ENCODE results near the gene KIRREL3.
"Not testable (repeated sequence)": the region's sequence is repeated elsewhere in the genome, so short reads cannot be mapped to it uniquely, and the experiment has no call there.

Gene KIRREL3

DNA sequence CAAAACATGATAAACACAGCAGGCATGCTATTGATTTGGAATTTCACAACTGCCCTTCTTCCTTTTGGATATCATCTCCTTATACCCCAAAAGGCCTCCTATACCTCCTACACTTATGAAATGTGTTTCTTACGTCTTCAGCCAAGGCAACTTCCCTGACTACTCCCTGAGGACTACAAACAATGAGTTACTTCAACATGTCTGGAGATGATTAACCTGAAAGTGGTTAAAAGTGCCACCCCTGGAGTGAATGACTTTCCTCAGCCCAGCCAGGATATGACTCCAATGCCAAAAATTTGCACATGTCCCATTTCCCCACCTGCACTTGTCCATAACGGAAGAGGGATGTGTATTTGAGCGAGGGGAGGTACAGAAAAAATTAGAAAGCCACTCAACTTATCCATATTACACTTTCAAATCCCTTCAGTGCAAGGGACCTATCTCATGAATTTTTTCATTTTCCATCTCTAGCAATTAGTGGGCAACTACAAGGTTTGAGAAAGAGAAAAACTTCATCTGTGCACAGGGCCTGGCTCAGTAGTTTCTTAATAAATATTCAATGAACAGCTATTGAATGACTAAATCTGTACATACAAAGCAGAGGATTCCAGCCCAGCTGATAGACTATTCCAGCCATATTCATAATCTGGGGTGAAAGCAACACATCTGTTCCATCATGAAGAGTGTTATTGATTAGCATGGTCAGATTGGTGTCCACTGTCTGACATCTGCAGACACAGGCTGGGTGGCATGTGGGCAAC lies 36.8 kb downstream of the KIRREL3 start:
- DNase-seq (ENCODE audit: low read depth): no peak
- no peak overlapping the region for H3K4me3 ChIP-seq (ENCODE audit: low read depth, low read length)
- TF ChIP-seq CTCF (IDR thresholded peaks at IDR 0.05; ENCODE audit: low read depth, low read length, missing control alignments): no peak

- TF ChIP-seq CTCF (IDR thresholded peaks at IDR 0.05; ENCODE audit: low read depth, low read length, missing control alignments): no peak
- DNase-seq (ENCODE audit: low read depth): no peak
- H3K4me3 ChIP-seq (ENCODE audit: low read depth, low read length): no peak overlapping the region
Measured at GRCh38 chr11:126963115-126963514, 37.5 kb downstream of the KIRREL3 start.

GRCh38 chr11:126959700-126960099 lies 40.9 kb downstream of the KIRREL3 start:
- TF ChIP-seq CTCF (IDR thresholded peaks at IDR 0.05; ENCODE audit: low read depth, low read length, missing control alignments): no peak
- no peak overlapping the region for H3K4me3 ChIP-seq (ENCODE audit: low read depth, low read length)
- DNase-seq (ENCODE audit: low read depth): no peak

DNA sequence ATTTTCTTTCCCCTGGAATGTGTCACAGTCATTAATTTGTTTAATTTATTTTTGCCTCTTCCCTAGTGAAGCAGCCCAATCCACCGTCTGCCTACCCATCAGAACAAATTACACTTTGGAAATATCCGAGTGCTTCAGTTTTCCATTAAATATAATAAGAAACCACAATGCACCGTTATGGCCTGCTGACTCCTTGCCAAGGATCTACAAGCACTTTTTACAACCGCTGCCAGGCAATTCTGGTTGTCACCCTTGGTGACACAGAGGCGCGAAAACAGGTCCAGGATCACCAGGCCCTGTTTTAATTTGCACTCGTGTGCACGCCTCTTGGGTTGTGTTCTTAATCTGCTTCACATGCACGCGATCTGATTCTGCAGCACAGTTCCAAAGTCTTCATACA lies 43.9 kb downstream of the KIRREL3 start:
- no peak for TF ChIP-seq CTCF (IDR thresholded peaks at IDR 0.05; ENCODE audit: low read depth, low read length, missing control alignments)
- no peak for DNase-seq (ENCODE audit: low read depth)

DNA sequence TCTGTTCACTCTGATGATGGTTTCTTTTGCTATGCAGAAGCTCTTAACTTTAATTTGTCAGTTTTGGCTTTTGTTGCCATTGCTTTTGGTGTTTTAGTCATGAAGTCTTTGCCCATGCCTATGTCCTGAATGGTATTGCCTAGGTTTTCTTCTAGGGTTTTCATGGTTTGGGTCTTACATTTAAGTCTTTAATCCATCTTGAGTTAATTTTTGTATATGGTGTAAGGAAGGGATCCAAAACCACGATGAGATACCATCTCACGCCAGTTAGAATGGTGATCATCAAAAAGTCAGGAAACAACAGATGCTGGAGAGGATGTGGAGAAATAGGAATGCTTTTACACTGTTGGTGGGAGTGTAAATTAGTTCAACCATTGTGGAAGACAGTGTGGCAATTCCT lies 48.0 kb downstream of the KIRREL3 start:
- not testable (repeated sequence) for DNase-seq (ENCODE audit: low read depth)

More for the DNA sequence above, 43.9 kb downstream of the KIRREL3 start:
- no peak overlapping the region for H3K4me3 ChIP-seq (ENCODE audit: low read depth, low read length)

DNA sequence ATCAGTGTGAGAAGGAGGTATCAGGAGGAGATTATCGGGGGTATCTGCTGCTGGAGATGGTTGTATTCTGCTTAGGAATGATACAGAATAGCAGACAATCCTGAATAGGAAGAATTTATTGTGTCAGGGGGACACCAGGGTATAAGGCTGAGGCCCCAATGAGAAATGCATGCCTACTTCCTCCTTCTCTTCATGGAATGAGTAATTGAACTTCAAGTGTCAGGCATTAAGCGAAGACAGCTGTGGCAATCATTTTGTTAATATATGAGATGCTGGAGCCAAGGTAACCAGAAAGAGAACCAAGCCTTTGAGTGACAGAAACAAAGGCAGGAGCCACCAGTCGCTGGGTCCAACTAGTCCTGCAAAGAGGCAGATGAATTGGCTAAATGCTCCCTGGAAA lies 49.1 kb downstream of the KIRREL3 start:
- no peak for DNase-seq (ENCODE audit: low read depth)
- TF ChIP-seq CTCF (IDR thresholded peaks at IDR 0.05; ENCODE audit: low read depth, low read length, missing control alignments): no peak
- no peak overlapping the region for H3K4me3 ChIP-seq (ENCODE audit: low read depth, low read length)

More for the DNA sequence above, 48.0 kb downstream of the KIRREL3 start:
- H3K4me3 ChIP-seq (ENCODE audit: low read depth, low read length): not testable (repeated sequence)

GRCh38 chr11:126949066-126949891 lies 51.3 kb downstream of the KIRREL3 start:
- DNase-seq (ENCODE audit: low read depth): no peak
- TF ChIP-seq CTCF (IDR thresholded peaks at IDR 0.05; ENCODE audit: low read depth, low read length, missing control alignments): no peak
- H3K4me3 ChIP-seq (ENCODE audit: low read depth, low read length): no peak overlapping the region
